Upper lobe of left lung (tissue), 4 donors: ENCODE data around the gene PLXNB2.

Source experiments
- CTCF ChIP-seq, 6 experiments: fragments of 450-650 bp in 4 of 6; fragments of 200-600 bp in 2 of 6; sonication (generic) in 2 of 6; IDR thresholded peaks; one replicate each; pipeline ENCODE4 v1.5.1; 2016 to 2019; ENCODE audit warnings: antibody characterized with exemption in 6 of 6
- POLR2A ChIP-seq, 4 donors: fragments of 450-650 bp; IDR thresholded peaks; one replicate each; pipeline ENCODE4 v1.5.1; 2016 to 2017; ENCODE audit warnings: antibody characterized with exemption in 4 of 4, mild to moderate bottlenecking in 2 of 4

- TF ChIP-seq POLR2A (IDR thresholded peaks at IDR 0.05) (no peak), CTCF (IDR thresholded peaks at IDR 0.05) (no peak)
Observed at GRCh38 chr22:50317178-50317577, 9.7 kb upstream of the PLXNB2 start.
